Right lobe of liver (tissue), 6 donors: ENCODE measurements around the gene FABP7. TPM values are rescaled to one million over a fixed set of nuclear protein-coding genes. Genes with fewer than 3 reads are reported as not detected.

Source experiments
- ATAC-seq, 4 donors: fragments of 200-7000 bp; cut with Tn5 transposase; one replicate each; pipeline ENCODE4 v1.9.1; 2020; ENCODE audit warnings: mild to moderate bottlenecking in 4 of 4, moderate library complexity in 4 of 4
- DNase-seq, 3 donors: peaks; one replicate each; pipeline ENCODE4 v3.0.0-alpha.2; 2020
- H3K27ac ChIP-seq, 3 donors: fragments of 200-600 bp; one replicate each; pipeline ENCODE4 v1.8.0; 2022
- H3K27me3 ChIP-seq, 2 donors: fragments of 200-600 bp; one replicate each; pipeline ENCODE4 v1.8.0; 2022
- H3K36me3 ChIP-seq, 4 donors: fragments of 200-600 bp; sonication (generic) in 1 of 4; one replicate each; pipeline versions ENCODE4 v1.5.1 to v1.8.0; 2017 to 2022; ENCODE audit warnings: control low read depth in 1 of 4
- H3K4me1 ChIP-seq, 4 donors: fragments of 200-600 bp; sonication (generic) in 1 of 4; one replicate each; pipeline versions ENCODE4 v1.5.1 to v1.8.0; 2017 to 2022; ENCODE audit warnings: control low read depth in 1 of 4
- H3K4me3 ChIP-seq, 3 donors: fragments of 200-600 bp; one replicate each; pipeline ENCODE4 v1.8.0; 2022
- H3K9me3 ChIP-seq, 4 donors: fragments of 200-600 bp; sonication (generic) in 1 of 4; one replicate each; pipeline versions ENCODE4 v1.5.1 to v1.8.0; 2017 to 2022; ENCODE audit warnings: control low read depth in 1 of 4
- POLR2A ChIP-seq: fragments of 450-650 bp; IDR thresholded peaks from one replicate; pipeline ENCODE4 v1.6.1; 2017; ENCODE audit warnings: antibody characterized with exemption, mild to moderate bottlenecking
- whole genome bisulfite sequencing: methylation state at CpG from one replicate; pipeline ENCODE4 v1.1.6; 2018; ENCODE audit warnings: low coverage, low lambda C conversion rate; ENCODE audit not compliant: insufficient coverage; ENCODE audit errors: missing lambda C conversion rate; 5-methylcytosine and 5-hydroxymethylcytosine counted together
- intact Hi-C, 2 donors: fragments of 100-400 bp; cut with DNase I; formaldehyde crosslinking; loops; one replicate each; pipeline versions ENCODE4 v1.11.2 to v1.14.1; 2022
- total RNA-seq, 6 experiments: library from RNA; depleted of rRNA in 2 of 6; stranded (reverse); fragments of >200 nt in 2 of 6; fragmentation: NEBNext Ultra II Directional in 3 of 6; extraction: Animal tissue kit (Norgen Biotek cat#: 25700) in 3 of 6; gene quantifications; one replicate each; pipeline versions ENCODE4 v1.1.0 to v1.2.4, GENCODE V29; 2016 to 2023
- TF ChIP-seq, protein P1 (sequence below), 4 donors: fragments of 200-600 bp in 3 of 4; fragments of 450-650 bp in 1 of 4; IDR thresholded peaks; one replicate each; pipeline versions ENCODE4 v1.5.1 to v1.8.0; 2016 to 2022; ENCODE audit warnings: antibody characterized with exemption in 4 of 4, mild to moderate bottlenecking in 2 of 4
- donor health status: DM: no; HTN: yes; CAD: no.
- donor health status: DM: no; HTN: no; CAD: no.
- donor health status: DM: no; HTN: no; CAD: no.
- donor health status: DM: no; HTN: yes; CAD: no.
- donor health status: DM: no; HTN: yes; CAD: no.

Gene FABP7
- total RNA-seq, 6 experiments from 2014 or later: not detected

DNA sequence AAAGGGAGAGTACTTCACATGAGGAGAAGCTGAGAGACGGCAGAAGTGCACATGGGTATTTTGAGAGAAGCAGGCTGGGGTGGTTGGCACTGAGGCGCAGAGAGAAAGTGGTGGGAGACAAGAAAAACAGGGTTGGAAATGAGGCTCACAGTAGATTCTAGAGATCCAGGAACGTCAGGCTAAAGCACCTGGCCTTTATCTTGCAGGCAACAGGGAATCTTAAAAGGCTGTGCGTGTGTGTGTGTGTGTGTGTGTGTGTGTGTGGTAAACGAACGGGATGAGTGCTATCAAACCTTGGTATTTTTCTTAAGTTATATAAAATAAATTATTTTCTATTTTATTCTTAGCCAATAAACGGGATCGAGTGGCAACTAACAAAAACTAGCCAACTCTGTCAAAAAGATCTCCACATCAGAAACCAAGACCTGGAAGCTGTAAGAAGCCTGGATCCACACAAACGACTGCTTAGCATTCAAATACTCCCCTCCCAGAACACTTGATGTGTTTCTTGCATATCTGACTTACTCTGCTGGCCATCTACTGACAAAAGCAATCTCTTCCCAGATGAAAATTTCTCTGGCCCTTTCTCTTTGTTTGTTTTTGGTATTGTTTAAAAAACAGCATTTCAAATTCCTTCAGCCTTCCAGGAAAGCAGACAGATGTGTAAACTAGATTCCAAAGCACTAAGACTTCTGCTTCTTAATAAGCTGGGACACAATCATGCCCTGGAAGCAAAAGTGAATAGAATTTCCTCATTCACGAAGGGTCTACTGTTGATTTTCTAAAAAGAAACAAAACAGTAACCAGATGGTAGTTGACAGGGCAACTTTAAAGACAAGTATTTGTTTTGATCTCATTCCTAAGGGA is 44.8 kb upstream of the FABP7 start:
- WGBS: 45% methylated on average over 8 of the region's 10 CpGs
- DNase-seq: no peak
- Histone ChIP-seq H3K4me1 (no peaks in the 10 kb centered on the region), H3K4me3 (no peak overlapping the region), H3K9me3 (no peaks in the 10 kb centered on the region), H3K36me3 (no peaks in the 10 kb centered on the region), H3K27me3 (no peaks in the 10 kb centered on the region), H3K27ac (no peak overlapping the region)
- TF ChIP-seq POLR2A: no peak
- TF ChIP-seq, protein P1, sequence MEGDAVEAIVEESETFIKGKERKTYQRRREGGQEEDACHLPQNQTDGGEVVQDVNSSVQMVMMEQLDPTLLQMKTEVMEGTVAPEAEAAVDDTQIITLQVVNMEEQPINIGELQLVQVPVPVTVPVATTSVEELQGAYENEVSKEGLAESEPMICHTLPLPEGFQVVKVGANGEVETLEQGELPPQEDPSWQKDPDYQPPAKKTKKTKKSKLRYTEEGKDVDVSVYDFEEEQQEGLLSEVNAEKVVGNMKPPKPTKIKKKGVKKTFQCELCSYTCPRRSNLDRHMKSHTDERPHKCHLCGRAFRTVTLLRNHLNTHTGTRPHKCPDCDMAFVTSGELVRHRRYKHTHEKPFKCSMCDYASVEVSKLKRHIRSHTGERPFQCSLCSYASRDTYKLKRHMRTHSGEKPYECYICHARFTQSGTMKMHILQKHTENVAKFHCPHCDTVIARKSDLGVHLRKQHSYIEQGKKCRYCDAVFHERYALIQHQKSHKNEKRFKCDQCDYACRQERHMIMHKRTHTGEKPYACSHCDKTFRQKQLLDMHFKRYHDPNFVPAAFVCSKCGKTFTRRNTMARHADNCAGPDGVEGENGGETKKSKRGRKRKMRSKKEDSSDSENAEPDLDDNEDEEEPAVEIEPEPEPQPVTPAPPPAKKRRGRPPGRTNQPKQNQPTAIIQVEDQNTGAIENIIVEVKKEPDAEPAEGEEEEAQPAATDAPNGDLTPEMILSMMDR (IDR thresholded peaks at IDR 0.05): no peak
- ATAC-seq: no peak
- intact Hi-C loops: no loop called here

GRCh38 chr6:122735582-122735981 is 43.9 kb upstream of the FABP7 start:
- no peaks in the 10 kb centered on the region for H3K27me3 ChIP-seq
- no peak overlapping the region for H3K27ac ChIP-seq
- DNase-seq: no peak
- no peak overlapping the region for H3K4me3 ChIP-seq
- intact Hi-C loops: no loop called here
- no peaks in the 10 kb centered on the region for H3K9me3 ChIP-seq
- no peaks in the 10 kb centered on the region for H3K4me1 ChIP-seq
- no peak for ATAC-seq
- WGBS: 61% methylated on average over 4 of the region's 4 CpGs
- no peak for TF ChIP-seq POLR2A
- TF ChIP-seq, protein P1 (IDR thresholded peaks at IDR 0.05): no peak
- no peaks in the 10 kb centered on the region for H3K36me3 ChIP-seq

- WGBS: 76% methylated on average over 4 of the region's 4 CpGs
- no peak for ATAC-seq
- intact Hi-C loops: no loop called here
Measured at GRCh38 chr6:122736163-122736562, 43.4 kb upstream of the FABP7 start.

DNA sequence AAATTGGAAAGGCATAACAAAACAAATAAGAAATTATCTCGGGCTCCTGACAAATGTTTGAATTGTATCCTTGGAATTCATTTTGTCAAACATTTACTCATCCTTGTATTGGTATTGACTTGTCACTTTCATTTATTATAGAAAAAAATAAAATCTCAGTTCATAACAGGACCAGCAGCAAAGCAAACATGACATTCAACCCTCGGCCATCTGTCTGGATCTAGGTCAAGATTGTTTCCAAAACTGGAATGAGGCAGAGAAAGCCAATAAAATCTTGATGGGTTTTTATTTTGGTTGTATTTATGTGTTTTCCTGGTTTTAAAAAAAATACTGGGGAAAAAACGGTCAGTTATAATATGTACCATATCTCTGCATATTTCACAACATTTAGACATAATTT is 42.9 kb upstream of the FABP7 start:
- TF ChIP-seq, protein P1 (IDR thresholded peaks at IDR 0.05): no peak
- no peak for TF ChIP-seq POLR2A
- no peak for ATAC-seq
- no peak for DNase-seq
- 29% methylated on average over 3 of the region's 3 CpGs for WGBS
- no peaks in the 10 kb centered on the region for H3K27me3 ChIP-seq
- no peaks in the 10 kb centered on the region for H3K36me3 ChIP-seq
- no peaks in the 10 kb centered on the region for H3K9me3 ChIP-seq
- H3K4me3 ChIP-seq: no peak overlapping the region
- H3K4me1 ChIP-seq: no peaks in the 10 kb centered on the region
- H3K27ac ChIP-seq: no peak overlapping the region
- intact Hi-C loops: no loop called here

More at GRCh38 chr6:122736163-122736562, 43.4 kb upstream of the FABP7 start:
- no peaks in the 10 kb centered on the region for H3K4me1 ChIP-seq
- no peak for DNase-seq
- no peaks in the 10 kb centered on the region for H3K9me3 ChIP-seq
- H3K27ac ChIP-seq: no peak overlapping the region
- H3K36me3 ChIP-seq: no peaks in the 10 kb centered on the region
- TF ChIP-seq, protein P1 (IDR thresholded peaks at IDR 0.05): no peak
- TF ChIP-seq POLR2A: no peak
- H3K4me3 ChIP-seq: no peak overlapping the region
- H3K27me3 ChIP-seq: no peaks in the 10 kb centered on the region
